CD4-positive, alpha-beta T cell treated with Interleukin-4 for 4 hours (primary cell): Measurements from ENCODE around the gene SLC26A1.

Experiments
- DNase-seq: peaks from one replicate; pipeline ENCODE4 v3.0.0-alpha.2; 2020

The SLC26A1 gene, protein sequence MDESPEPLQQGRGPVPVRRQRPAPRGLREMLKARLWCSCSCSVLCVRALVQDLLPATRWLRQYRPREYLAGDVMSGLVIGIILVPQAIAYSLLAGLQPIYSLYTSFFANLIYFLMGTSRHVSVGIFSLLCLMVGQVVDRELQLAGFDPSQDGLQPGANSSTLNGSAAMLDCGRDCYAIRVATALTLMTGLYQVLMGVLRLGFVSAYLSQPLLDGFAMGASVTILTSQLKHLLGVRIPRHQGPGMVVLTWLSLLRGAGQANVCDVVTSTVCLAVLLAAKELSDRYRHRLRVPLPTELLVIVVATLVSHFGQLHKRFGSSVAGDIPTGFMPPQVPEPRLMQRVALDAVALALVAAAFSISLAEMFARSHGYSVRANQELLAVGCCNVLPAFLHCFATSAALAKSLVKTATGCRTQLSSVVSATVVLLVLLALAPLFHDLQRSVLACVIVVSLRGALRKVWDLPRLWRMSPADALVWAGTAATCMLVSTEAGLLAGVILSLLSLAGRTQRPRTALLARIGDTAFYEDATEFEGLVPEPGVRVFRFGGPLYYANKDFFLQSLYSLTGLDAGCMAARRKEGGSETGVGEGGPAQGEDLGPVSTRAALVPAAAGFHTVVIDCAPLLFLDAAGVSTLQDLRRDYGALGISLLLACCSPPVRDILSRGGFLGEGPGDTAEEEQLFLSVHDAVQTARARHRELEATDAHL

DNA sequence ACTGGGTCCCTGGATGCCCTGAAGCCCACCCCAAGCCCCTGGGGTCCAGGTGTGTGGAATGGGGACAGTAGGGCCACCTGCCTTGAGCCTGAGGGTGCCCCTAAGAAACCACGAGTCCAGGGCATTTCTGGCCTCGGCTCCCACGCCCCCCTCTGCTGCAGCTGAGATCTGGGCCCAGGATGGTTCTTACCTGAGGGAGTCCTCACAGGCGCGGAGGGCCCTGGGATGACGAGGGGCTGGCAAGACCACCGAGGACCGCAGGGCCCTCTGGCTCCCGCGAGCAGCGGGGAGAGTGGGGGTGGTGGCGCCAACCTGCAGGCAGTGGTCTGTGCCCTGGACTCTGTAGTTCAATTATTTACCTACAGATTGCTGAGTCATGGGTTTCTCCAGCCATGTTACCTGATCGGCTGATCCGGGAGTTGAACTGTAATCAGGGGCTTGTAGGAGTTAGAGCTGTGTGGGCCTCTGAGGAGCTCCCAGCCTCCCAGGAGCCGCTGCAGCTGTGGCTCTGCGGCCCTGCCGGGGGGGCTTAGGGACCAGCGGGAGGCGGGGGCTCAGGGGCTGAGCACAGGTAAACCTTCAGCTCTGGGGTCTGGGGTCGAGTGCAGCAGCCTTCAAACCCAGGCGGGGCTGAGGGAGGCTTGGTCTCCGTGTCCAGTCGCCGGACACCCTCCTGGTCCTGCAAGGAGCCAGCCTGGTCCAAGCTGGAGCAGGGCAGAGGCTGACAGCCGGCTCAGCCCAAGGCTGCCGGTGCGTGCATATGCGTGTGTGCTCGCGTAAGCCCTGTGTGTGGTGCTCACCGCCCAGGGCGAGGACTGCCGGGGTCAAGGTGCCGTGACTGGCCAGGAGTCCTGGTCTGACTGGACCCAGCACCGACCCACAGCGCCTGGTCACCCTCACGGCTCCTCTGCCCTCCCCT is at the start of gene SLC26A1:
Gene SLC26A1 (minus strand): TSS at position 294 of the 919 bp plus-strand sequence. CDS start 1,701 bp downstream, outside the sequence.
- DNase-seq = no peak

DNA sequence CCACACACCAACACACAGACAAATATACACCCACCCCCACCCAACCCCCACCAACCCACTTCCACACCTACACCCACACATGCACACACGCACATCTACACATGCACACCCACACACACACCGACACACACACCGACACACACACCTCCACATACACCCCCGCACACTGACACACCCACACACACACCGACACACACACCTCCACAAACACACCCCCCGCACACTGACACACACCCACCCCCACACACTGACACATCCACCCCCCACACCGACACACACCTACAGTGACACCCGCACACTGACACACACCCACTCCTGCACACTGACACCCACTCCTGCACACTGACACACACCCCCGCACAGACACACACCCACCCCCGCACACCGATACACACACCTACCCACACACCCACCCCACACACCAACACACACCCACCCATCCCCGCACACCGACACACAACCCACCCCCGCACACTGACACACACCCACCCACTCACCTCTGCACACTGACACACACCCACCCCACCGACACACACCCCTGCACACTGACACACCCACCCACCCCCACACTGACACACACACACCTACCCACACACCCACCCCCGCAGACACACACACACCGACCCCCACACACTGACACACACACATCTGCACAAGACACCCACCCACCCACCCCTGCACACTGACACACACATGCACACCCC is 49.3 kb upstream of the SLC26A1 start:
- no peak for DNase-seq

DNA sequence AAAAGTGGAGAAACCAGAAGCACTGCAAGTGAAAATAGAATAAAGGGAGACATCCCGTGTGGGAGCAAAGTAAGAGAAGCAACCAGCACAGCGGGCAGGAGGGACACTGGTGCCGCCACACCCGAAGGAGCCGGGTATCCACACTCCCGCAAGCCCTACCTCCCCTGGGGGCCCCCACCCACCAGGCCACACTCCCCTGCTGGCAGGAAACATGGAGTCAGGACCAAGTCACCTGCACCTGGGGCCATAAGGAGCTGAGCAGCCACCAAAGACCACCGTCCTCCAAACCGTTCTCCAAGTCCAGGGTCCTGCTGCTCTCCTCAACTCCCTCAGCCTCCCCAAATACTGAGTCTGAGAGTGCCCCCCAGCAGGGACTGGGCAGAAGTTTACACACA is 48.7 kb upstream of the SLC26A1 start:
- no peak for DNase-seq

DNA sequence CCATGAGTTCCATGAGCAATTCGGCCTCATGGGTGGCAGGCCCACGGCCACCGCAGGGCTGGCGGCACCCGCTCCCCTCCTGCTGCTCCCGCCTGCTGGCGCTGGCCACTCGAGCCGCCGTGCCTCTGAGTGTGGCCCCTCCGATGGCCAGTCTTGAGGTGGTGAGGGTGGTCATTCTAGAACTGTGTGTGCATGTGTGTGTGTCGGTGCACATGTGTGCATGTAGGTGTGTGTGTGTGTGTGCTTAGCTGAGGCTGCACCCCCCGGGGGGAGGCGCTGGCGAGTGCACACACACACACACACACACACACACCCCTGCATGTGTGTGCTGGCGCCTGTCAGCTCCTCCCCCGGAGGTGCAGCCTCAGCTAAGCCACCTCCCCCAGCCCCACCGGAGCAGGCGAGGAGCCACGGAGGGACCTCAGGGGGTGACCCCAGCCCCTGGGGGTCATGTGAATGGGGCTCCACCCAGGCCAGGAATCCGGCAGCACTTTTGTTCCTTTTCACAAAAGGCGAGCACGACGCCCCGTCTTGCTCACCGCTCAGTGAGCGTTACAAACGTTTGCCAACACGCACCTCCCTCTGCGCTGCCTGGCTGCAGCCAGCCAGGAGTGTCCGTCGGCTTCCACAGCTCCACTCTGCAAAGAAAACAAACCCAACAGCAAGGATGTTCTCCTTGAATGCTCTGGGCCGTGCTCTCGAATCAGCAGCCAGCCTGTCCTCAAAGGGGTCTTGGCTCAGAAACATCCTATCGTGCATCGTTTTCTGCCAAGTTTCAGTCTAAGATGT is 48.1 kb upstream of the SLC26A1 start:
- DNase-seq = no peak

DNA sequence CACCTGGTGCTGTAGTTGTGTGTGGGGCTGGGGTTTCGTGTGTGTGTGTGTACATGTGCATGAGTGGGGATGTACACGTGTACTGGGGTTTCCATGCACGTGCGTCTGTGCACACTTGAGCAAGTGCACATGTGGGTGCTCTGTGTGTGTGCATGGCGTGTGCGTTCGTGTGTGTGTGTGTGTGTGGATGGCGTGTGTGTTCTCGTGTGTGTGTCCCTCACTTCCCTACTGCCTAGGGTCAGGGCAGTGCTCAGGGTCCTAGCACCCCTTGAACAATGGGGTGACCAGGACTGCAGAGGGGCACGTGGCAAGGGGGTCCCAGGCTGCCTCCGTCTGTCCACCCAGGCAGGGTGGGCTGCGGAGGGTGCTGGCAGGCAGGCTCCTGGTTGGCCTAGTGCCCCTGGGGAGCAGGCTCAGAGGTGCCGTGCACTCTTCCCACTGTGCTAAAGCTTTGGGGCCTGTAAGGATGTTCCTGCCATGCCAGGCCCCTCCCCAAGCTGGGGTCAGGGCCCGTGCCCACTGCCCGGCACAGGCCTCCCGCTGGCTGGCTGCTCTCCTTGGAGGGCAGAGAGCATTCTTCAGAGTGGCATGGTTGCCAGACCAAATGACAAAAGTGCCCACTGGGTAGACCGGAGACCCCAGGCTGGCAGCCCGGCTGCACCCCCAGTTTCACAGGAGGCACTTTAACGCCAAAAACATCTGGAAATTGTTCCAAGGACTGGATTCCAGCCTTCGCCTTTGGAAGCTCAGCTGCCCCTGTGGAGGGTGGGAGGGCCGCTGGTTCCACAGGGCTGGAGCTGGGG is 47.3 kb upstream of the SLC26A1 start:
- no peak for DNase-seq

DNA sequence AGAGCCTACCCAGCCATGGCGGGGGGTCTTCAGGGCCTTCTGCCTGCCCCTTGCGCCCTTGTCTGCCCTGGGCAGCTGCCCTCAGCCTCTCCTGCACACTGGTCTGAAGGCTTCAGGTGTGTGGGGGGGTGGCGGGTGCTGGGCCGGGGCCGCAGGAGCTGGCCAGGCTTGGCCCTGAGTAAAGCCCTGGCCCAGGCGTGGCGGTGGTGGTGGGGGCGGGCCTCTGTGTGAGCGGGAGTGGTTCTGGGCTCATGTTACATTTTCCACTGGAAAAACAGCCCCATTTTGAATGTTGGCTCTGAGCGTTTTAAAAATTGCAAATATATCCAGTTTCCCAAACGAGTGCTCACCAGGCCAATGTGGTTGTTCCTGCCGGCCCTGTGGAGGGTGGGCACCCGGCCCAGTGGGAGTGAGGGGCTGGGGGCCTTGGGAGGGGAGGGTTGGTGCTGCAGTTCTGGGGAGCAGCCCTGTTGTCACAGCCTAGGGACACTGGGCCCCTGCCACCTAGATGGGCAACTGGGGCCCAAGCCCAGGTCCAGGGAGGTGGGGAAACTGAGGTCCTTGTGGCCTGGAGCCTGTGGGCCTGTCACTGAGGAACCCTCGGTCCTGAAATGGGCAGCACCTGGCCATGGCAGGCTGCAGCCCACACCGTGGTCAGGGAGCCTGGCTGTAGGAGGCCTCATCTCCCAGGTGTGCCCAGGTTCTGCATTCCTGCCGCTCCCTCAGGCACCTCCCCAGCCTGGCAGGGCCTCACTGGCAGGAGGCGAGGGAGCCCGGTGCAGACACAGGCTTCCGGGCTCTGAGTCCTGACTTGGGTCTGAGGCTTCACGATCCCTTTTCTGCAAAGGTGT is 46.5 kb upstream of the SLC26A1 start:
- DNase-seq = no peak

DNA sequence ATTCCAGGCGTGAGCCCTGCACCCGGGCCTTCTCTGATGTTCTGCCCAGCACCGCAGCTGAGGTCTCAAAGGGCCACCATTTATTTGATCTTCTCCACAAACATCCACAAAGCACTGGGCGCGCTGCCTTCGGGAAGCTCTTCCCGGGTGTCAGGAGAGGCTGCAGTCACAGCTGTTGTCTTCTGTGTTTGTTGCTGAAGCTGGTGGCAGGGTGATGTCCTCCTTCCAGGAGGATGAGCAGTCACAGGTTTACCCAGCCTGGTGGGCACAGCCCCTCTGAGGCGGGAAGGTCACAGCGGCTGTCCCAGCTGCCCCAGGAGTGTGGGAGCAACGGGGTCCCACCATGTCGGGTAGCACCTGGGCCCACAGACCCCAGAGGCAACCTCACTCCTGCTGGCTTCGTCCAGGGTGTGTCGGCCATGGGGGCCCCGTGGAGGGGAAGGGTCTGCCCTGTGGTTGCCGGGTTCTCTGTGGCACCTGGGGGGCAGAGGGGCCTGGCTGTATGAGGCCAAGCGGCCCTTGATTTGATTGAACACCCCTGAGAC is 45.8 kb upstream of the SLC26A1 start:
- no peak for DNase-seq

DNA sequence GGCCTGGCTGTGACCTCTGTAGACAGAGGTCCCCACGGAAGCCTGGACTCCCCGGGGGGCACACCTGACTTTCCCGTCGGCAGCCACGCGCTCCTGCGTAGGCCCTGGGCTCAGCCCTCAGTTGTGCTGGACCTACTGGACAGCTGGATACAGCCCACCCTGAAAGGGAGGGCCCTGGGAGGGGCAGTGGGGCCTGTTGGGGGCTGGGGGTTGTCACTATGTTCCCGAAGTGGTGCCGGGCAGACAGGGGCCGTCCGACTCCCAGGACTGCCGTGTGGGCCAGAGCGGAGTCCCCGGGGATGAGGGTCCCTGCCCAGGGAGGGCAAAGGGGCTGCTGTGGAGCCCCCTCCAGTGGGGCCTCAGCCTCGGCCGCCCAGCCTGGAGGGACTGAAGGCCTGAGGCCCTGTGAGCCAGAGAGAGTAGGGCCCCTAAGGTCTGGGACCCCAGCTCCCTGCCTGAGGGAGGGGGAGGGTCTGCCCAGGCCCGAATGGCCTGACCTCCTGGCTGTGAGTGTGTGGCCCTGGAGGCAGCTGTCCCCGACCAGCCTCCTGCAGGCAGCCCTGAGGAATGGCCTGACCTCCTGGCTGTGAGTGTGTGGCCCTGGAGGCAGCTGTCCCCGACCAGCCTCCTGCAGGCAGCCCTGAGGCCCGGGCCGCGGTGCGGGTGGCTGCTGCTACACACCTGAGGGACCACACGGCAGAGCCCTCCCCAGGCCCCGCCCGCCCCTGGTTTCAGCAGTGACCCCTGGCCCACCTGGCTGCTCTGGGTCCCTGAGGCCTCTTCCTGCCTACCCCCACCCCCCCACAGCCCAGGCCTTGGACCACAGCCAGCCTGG is 44.0 kb upstream of the SLC26A1 start:
- no peak for DNase-seq

DNA sequence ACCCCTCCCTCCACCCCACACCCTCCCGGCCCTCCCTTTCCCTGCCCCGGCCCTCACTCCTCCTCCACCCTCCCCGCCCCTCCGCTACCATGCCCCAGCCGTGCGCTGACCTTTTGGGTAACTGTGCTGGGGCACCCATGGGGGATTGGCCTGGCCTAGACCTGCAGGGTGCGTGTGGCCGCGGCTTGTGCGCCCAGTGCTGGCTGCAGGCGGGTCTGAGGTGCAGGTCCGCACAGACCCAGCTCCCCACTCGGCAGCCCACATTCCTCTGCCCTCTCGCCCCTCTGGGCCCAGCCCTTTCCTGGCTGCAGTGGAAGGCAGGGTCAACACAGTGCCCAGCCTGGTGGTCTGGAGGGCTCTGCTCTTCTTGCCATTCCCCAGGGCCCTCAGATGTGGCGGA is 42.9 kb upstream of the SLC26A1 start:
- DNase-seq = no peak

DNA sequence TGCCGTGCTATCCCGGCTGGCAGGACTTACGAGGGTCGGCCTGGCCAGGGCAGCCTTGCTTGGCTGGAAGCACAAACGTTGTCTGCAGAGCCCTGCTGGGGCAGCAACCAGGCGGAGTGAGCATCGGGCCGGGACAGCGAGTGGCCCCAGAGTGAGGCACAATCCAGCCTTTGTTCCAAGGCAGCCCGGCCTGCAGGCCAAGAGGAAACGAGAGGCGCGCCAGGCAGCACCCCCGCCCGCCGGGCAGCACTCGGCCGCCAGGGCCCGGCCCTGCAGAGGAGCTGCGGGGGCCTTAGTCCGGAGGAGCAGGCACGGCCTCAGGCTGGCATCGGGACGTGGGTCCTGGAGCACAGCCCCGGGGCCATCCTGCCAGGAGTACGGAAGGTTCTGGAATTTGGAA is 42.3 kb upstream of the SLC26A1 start:
- no peak for DNase-seq

DNA sequence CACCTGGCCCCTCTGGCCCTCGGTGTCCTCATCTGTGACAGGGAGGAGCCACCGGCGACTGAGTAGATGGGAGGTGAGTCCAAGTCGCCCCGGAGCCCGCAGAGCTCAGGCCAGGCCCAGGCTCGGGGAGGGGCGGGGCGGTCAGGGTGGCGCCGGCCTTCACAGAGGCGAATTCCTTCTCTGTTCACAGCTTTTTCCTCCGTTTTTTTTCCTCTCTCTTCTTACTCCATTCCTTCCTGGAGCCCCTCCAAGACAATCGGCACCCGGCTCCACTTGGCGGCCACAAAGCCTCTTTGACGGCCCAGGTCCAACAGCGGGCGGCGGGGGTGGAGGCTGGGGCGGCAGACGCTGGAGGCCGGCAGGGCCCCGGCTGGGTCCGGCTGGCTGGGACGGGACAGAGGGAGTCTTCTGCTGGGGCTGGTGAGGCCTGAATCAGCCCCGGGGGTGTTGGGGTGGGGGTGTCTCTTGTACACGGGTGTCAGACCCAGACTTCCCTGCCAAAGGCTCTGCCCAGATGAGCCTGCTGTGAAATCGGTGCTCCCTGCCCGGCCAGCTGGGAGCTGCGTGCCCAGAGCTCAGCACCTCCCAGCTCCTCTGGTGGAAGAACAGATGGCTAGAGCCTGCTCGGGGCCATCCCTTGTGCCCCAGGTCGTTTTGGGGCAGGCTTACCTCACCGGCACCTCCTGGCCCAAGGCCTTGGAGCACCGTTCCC is 40.8 kb upstream of the SLC26A1 start:
- DNase-seq = no peak

DNA sequence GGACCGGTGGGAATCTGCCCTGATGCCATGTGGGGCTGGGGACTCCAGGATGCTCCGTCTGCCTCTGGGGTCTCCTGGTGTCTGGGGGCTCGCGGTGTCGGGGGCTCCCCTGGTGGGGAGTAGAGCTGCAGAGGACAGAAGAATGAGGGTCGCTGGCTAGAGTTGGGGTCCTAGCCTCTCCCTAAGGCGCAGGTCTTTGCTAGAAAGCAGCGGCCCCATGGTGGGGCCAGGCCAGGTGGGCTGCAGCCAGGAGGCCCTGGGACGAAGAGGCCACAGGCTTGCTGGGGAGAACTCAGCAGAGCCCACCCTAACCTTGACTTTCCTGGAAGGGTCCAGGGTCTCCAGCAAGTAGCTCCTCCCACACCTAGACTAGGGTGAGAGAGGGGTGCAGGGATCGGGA is 39.7 kb upstream of the SLC26A1 start:
- DNase-seq = no peak

DNA sequence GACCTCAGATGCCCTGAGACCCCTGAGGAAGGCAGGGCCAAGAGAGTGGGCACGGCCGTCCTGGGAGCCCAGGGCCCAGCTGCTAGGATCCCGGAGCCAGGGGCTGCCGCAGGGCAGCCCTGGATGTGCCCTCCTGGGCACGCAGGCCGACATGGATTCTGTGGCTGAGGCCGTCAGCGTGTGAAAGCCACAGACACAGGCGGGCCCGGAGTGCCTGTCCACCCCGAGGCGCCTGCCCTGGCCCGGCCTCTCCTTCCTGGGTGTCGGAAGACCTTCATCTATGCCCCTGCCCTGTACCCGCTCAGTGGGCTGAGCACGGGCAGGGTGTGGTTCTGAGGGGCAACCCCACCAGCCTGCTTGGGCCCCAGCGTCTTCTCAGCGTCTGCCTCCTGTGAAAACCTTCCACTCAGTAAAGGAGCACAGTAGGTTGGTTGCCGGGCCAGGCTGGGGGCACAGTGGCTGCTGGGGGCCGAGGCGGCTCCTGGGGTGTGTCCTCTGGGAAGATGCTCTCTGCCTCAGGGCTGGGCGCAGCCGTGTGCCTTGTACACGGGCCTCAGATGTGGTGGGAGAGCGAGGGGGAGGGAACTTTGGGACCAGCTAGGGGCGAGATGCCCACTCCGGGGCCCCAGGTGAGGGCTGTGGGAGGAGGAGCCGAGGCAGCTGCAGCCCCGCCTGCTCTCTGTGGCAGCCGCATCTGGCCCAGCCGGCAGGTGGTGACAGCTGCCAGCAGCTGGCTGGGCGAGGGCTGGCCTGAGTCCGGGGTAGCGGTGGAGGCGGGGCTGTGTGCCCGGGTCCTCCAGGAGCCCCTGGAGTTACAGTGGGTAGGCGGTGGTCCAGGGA is 39.0 kb upstream of the SLC26A1 start:
- DNase-seq = no peak

DNA sequence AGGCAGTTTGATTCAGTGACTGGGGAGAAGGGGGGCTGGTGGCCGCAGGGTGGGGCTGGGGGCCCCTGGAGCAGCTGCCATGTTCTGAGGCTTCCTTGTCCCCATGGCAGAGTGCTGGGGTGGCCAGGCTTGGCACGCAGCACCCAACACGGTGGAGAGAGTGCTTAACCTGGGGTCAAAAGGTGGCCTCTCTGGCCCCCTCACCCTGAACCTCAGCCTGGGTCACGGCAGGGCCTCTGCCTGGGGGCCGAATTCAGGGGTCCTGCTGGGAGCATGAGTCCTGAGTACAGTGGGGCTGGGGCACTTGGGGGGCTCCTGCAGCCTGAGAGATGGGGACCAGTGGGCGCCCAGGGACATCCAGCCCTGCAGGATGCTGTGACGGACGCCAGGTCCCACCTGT is 38.1 kb upstream of the SLC26A1 start:
- no peak for DNase-seq

DNA sequence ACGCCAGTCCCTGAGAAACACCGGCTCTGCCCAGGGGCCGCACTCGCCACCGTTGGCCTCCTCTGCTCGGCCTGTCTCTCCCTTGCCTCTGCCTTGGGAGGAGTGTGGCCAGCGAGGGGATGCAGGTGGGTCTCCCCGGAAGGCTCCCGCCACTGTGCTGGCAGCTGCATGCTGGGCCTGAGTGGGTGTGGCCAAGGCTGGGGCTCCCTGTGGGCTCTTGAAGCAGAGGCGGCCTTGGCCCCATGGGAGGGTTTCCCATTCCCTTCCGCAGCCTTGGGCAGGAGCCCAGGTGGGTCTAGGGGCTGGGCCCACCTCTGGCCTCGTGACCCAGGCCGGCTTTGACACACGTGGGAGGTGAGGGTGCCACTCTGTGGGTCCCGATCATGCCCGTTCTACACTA is 37.4 kb upstream of the SLC26A1 start:
- no peak for DNase-seq

DNA sequence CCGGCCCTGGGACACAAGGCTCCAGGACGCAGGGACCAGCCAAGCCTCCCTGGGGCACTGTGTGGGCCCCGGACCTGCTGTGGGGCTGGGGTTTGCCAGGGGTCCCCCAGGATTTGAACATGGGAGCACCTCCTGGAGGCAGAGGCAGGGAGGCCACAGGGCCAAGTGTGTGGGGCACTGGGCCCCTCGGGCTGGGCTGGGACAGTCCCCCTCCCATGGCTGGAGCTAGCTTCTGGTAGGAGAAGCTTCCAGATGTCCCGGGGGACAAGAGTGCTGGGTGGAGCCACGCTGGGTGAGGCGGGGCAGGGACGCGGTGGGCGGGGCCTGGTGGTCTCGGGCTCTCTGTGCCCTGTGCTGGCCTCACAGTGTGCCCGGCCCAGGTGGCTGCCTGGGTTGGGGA is 36.8 kb upstream of the SLC26A1 start:
- DNase-seq = no peak

DNA sequence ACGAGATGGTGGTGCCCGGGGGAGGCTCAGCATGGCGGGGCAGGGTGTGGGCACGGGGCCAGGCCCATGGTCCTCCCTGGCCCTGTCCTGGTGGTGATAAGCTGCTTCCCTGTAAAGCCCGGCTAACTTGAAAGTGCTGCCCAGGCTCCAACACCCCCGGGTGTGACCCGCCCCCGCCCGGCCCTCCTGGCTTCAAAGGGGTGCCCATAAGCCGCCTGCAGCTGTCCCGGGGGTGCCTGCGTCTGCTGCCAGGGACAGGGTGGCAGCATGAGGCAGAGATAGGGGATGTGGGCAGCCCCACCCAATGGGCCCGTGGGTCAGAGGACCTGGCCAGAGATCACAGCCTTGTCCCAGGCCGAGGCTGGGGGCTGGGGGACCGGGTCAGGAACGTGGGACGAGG is 36.3 kb upstream of the SLC26A1 start:
- no peak for DNase-seq
